ENCODE measurements around the gene ZNF217.
"Not testable (repeated sequence)": the region's sequence is repeated elsewhere in the genome, so short reads cannot be mapped to it uniquely, and the experiment has no call there.

ZNF217 gene

GRCh38 chr20:53597521-53598120 lies 4.0 kb upstream of the ZNF217 start:
- Histone ChIP-seq H3K27ac (no peak overlapping the region), H3K27me3 (replicated peaks) (no peaks in the 10 kb centered on the region), H3K36me3 (replicated peaks) (no peaks in the 10 kb centered on the region), H3K4me3 (ENCODE audit: low read depth, low read length) (no peak overlapping the region)
- no peak for DNase-seq
- in situ Hi-C loops (cut with HindIII; ENCODE audit: low pct_ligation_motif_present, low sequenced_read_pairs) = loop anchor here (25.0 kb wide), 1 partner anchor 290 kb away; no protein-coding TSS in a partner anchor
- no peak for TF ChIP-seq CTCF (IDR thresholded peaks at IDR 0.05; ENCODE audit: low read depth, low read length, missing control alignments)

GRCh38 chr20:53597030-53597482 lies 3.4 kb upstream of the ZNF217 start:
- DNase-seq = no peak
- no peak for TF ChIP-seq CTCF (IDR thresholded peaks at IDR 0.05; ENCODE audit: low read depth, low read length, missing control alignments)
- no peak overlapping the region for H3K27ac ChIP-seq
- H3K27me3 ChIP-seq (replicated peaks) = no peaks in the 10 kb centered on the region
- no peak overlapping the region for H3K4me3 ChIP-seq (ENCODE audit: low read depth, low read length)
- in situ Hi-C loops (cut with HindIII; ENCODE audit: low pct_ligation_motif_present, low sequenced_read_pairs) = loop anchor here (25.0 kb wide), 1 partner anchor 290 kb away; no protein-coding TSS in a partner anchor
- H3K36me3 ChIP-seq (replicated peaks) = no peaks in the 10 kb centered on the region

- in situ Hi-C loops (cut with HindIII; ENCODE audit: low pct_ligation_motif_present, low sequenced_read_pairs) = loop anchor here (25.0 kb wide), 1 partner anchor 291 kb away; no protein-coding TSS in a partner anchor
- not testable (repeated sequence) for H3K4me3 ChIP-seq (ENCODE audit: low read depth, low read length); H3K36me3 ChIP-seq (replicated peaks); DNase-seq; H3K27me3 ChIP-seq (replicated peaks)
- peak overlapping the region; percentile 55 for H3K27ac ChIP-seq
Observed at GRCh38 chr20:53596189-53597001, 2.8 kb upstream of the ZNF217 start.

- DNase-seq; H3K4me3 ChIP-seq (ENCODE audit: low read depth, low read length); H3K27me3 ChIP-seq (replicated peaks); H3K36me3 ChIP-seq (replicated peaks): not testable (repeated sequence)
- peak overlapping the region; percentile 55 for H3K27ac ChIP-seq
- in situ Hi-C loops (cut with HindIII; ENCODE audit: low pct_ligation_motif_present, low sequenced_read_pairs) = loop anchor here (25.0 kb wide), 1 partner anchor 292 kb away; no protein-coding TSS in a partner anchor
Observed at GRCh38 chr20:53595742-53596141, 2.1 kb upstream of the ZNF217 start.

GRCh38 chr20:53595018-53595378 lies 1.4 kb upstream of the ZNF217 start:
- Histone ChIP-seq H3K27ac (peak overlapping the region; percentile 94), H3K4me3 (ENCODE audit: low read depth, low read length) (peak overlapping the region; percentile 70), H3K27me3 (replicated peaks) (no peaks in the 10 kb centered on the region), H3K36me3 (replicated peaks) (no peaks in the 10 kb centered on the region)
- no peak for TF ChIP-seq CTCF (IDR thresholded peaks at IDR 0.05; ENCODE audit: low read depth, low read length, missing control alignments)
- in situ Hi-C loops (cut with HindIII; ENCODE audit: low pct_ligation_motif_present, low sequenced_read_pairs) = loop anchor here (25.0 kb wide), 1 partner anchor 292 kb away; no protein-coding TSS in a partner anchor
- DNase-seq = no peak

GRCh38 chr20:53594068-53595017 lies 704 bp upstream of the ZNF217 start:
- no peaks in the 10 kb centered on the region for H3K36me3 ChIP-seq (replicated peaks)
- peak overlapping the region; percentile 73 for H3K4me3 ChIP-seq (ENCODE audit: low read depth, low read length)
- no peaks in the 10 kb centered on the region for H3K27me3 ChIP-seq (replicated peaks)
- DNase-seq = peak; percentile 87
- no peak for TF ChIP-seq CTCF (IDR thresholded peaks at IDR 0.05; ENCODE audit: low read depth, low read length, missing control alignments)
- peak overlapping the region; percentile 94 for H3K27ac ChIP-seq
- in situ Hi-C loops (cut with HindIII; ENCODE audit: low pct_ligation_motif_present, low sequenced_read_pairs) = loop anchor here (25.0 kb wide), 1 partner anchor 293 kb away; no protein-coding TSS in a partner anchor
